ENCODE measurements around the gene AGAP1.

Gene AGAP1

DNA sequence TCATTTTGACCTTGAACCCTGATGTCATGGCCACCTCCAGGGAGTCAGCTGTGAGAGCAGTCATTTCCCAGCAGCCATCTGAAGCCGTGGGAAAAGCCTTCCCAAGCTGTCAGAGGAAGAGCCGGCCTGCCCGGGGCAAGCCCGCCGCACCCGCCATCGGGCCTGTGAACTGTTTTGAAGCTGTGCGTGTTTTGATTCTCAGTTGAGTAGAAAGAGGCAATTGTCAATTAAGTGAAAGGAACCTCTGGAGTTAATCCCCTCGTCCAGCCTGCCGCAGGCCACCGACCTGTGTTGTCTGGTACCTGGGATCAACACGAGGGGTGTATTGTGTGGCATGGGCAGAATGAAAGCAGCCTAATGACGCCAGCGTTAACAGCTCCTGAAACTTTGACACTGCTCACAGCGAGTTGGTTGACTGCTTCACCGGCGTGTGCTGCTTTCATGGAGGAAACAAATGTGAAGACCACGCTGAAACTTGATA, 318.4 kb downstream of the AGAP1 start:
- DNase-seq (ENCODE audit: low read depth): no peak

DNA sequence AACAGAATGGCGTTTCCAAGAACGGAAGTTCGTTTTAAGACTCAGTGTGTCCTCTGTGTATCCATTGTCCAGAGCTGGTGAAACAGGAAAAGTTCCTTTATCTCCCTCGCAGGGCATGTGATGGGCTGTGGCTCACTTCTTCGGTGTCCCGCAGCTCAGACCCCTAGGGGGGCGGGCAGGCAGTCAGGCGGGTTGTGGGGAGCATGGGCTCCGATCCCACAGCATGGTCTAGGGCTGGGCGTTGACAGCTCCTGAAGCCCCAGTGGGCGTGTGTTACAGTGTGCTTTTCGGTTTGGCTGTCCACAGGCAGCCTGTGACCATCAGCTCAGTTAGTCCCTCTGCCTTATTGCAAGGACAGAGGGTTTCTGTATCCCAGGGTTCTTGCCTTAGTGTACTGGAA, 319.6 kb downstream of the AGAP1 start:
- DNase-seq (ENCODE audit: low read depth): no peak

DNA sequence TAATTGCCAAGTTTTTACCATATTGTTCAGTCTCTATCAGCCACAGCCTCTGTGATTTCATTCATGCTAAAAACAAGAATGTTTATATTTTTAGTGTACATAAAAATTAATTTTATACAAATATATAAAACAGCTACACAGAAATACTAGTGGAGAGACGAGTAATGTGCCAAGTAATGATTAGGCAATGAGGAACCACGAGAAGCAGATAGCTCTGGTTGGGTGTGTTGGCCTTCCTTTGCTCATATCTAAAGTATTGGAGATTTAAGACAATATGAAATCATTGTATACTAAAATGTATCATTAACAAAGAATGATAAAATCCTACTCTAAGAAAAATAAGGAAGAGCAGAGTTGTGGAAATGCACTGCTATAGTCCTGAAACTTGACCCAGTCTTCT, 326.7 kb downstream of the AGAP1 start:
- no peak for DNase-seq (ENCODE audit: low read depth)

DNA sequence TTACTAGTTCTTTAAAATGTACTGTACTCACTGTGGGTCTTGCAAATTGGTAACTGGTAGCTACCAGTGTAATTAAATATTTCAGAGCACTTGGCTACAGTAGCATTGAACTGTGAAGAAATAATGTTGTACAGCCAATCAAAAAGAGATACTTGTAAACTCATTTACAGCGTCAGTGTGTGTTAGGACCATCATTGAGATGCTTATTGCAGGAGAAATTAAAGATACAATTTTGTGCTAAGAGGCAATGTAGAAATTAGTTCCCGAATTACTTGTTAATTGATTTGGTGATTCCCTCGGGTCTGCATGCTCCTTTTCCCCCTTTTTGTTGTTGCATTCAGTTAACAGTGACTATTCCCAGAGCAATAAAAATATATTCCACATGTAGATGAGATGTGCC, 330.5 kb downstream of the AGAP1 start:
- no peak for DNase-seq (ENCODE audit: low read depth)

DNA sequence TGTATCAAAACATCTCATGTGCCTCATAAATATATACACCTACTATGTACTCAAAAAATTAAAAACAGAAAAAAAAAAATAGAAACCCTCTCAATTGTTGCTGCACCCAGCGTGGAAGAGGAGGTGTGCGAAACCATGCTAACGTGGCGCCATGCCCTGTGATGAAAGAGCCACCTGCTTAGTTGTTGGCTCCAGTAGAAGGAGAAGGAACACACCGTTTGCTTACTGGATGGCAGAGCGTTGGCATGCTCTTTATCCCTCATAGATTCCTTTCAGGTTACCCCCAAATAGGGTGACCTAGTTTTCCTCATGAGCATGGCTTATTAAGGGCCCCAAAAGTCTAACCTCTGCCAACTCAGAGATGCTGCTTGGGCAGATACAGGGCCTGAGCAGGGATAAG, 332.1 kb downstream of the AGAP1 start:
- no peak for DNase-seq (ENCODE audit: low read depth)

DNA sequence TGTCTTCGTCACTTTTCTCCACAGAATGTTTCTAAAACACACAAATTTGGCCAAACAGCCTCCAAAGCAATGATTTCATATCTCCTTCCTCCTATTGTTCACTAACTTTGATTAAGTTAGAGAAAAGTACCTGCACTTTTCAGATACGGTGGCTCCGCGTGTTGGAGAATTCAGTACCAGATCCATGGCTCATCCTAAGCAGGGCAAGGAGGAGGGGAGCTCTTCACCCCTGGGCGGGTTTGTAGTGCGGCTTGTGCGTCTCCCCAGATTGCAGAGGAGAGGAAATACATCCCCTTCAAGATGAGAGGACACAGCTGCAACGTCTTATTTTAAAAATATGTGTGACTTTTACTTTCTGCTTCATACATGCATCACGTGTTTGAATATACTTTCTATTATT, 333.0 kb downstream of the AGAP1 start:
- DNase-seq (ENCODE audit: low read depth): no peak

DNA sequence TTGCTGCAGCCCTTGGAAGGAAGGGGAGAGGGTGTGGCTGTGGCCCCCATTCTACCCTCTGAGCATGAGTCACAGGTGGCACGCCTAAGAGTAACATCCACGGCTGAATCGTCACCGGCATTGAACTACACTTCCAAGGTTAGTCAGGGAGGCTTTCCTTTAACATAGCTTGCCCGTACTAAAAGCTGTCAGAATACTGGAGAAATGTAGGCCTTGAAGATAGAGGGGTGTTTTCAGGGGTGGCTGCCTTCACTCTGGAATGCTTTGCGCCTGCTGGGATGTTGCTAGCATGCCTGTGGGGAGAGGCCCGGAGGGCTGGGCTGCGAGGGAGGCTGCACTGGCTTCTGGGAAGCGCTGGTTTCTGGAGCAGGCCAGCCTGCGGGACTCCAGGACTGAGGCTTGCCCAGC, 333.7 kb downstream of the AGAP1 start:
- DNase-seq (ENCODE audit: low read depth): no peak

DNA sequence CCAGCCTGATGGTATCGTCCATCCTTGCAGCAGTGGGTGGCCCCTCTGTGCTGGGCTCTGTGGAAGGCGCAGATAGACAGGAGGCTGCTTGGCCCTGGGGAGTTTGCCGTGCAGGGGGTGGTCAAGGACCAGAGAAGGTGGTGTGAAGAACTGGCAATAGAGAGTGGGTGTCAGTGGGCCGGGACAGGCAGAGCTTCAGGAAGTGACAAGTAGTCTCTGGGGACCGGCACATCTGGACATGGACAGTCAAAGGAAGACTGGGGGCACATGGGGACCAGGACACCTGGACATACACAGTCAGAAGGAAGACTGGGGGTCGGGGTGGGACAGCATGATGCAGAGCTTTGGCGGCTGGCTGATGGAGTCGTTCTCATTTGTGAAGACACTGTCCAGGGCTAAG, 335.9 kb downstream of the AGAP1 start:
- no peak for DNase-seq (ENCODE audit: low read depth)

DNA sequence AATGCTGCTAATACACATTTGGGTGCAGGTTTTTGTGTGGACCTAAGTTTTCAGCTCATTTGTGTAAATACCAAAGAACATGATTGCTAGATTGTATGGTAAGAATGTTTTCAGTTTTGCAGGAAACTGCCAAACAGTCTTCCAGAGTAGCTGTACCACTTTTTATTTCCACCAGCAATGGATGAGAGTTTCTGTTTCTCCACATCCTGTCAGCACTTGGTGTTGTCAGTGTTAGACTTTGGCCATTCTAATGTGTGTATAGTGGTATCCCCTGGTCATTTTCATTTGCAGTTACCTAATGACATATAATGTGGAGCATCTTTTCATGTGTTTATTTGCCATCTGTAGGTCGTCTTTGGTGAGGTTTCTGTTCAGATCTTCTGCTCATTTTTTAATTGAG, 337.9 kb downstream of the AGAP1 start:
- DNase-seq (ENCODE audit: low read depth): no peak

DNA sequence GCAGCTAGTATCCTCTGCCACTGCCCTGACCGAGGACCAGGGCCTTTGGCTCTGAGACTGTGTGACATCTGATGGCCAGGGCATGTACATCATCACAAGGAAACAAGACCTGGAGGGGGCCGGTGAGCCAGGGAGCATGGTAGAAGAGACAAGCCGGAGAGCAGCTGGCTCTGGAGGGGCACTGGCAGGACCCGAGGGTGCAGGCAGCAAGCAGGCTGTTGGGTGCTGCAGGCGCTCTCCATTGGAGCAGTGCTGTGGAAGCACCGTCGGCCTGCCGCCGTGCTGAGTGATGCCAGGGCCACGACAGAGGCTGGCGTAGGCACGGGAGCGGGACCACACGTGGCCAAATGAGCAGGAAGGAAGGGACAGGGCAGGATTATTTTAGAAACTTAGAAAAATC, 339.1 kb downstream of the AGAP1 start:
- DNase-seq (ENCODE audit: low read depth): no peak

DNA sequence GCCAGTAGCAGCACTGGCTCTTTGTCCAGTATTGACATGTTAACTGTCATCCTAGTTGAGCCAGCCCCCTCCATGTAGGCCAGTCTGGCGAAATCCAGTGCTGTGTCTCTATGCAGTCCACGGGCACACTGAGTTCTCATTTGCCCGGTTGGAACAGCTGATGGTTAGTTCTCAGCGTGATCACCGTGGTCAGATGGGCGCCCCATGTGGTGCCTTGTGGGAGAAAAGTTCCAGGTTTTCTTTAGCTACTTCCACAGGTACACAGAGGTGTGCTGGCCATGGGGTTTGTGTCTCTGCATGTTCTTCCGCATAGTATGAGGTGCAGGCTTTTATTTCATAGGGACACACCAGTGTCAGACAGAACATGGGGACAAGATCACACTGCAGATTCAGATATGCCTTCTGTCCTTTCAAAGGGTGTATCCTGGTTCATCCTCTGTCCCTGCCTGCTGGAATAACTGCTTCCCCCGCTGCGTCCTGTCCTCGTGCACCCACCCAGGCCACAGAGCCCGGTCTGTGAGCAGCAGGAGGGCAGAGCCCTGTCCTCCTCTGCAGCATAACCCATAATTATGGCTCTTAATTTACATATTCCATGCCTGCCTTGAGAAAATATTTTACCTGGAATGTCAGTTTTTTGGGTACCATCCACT, 340.3 kb downstream of the AGAP1 start:
- no peak for DNase-seq (ENCODE audit: low read depth)

DNA sequence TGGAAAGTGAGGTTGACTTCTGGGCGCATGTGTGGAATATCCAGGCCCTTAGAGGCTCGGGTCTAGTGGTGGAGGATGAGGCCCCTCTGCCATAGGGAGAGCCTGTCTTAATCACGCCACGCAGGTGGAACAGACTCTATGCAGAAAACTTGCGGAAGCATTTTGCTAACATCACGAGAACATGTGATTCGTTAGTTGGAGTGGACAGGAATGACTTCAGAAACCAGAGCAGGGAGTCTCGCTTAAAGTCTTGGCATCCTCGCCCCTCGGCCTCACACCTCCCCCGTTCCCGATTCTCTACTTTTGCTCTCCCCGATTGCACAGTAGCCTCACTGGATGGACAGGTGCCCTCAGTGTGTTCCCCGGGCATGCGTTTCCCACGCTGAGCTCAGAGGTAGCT, 340.9 kb downstream of the AGAP1 start:
- DNase-seq (ENCODE audit: low read depth): no peak

DNA sequence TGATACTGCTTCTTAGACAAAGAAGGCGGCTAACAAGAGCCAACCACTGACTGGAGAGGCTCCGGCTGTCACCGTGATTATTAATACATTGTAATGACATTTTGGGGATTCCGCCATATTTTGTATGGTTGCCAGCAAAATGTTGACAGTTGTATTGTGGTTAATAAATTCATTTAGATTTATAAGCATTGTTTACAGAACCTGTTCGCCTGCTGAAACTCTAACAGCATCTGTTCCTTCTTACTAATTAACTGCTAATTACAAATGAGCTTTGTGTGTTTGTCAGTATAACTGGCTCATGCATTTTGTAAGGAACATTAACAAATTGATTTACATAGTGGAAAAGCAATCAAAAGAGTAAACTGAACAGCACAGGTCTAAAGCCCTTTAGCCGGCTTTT, 342.0 kb downstream of the AGAP1 start:
- no peak for DNase-seq (ENCODE audit: low read depth)

DNA sequence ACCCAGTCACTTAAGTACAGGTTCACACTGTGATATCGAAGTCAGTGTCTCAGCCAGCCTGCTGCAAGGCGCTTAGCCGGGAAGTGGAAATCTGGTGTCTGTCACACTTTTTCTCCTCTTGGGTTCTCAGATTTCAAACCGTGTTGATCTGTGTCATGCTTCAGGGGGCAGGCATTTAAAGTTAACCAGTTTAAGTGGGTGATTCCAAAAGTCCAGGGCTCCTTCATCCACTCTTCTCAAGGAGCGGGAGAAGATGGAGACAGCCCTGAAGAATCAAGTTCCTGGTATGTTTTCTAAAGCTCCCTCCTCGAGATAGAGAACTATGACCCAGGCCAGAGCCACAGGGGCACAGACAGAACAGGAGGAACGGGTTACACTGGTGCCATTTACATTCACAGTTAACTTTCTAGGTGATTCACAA, 342.7 kb downstream of the AGAP1 start:
- no peak for DNase-seq (ENCODE audit: low read depth)

DNA sequence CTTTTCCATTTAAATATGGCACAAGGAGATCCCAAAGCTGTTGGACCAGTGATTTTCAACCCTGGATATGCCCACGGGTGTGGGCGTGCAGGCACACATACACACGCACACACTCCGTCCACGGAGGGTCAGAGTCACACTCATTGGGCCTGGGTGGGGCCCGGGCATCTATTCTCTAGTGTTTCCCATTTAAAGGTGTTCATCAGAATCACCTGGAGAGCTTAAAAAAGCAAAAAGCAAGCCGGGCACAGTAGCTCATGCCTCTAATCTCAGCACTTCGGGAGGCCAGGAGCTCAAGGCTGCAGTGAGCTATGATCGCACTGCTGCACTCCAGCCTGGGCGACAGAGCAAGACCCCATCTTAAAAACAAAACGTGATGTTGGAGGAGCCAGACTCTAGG, 345.4 kb downstream of the AGAP1 start:
- no peak for DNase-seq (ENCODE audit: low read depth)

DNA sequence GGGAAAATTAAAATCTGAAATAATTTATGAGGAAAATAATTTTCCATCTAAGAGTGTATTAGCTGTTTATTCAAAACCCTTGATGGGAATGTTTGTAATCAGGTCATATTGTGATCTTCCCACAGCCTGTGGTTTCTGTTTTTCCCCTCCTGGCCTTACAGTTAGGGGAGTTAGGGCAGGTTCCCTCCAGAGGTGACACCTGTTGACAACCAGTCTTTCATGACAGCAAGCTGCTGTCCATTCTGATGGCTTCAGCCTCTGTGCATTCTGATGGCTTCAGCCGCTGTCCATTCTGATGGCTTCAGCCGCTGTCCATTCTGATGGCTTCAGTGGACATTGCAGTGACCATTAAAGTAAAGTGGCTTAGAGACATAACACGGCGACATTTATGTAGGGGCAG, 346.1 kb downstream of the AGAP1 start:
- DNase-seq (ENCODE audit: low read depth): no peak

DNA sequence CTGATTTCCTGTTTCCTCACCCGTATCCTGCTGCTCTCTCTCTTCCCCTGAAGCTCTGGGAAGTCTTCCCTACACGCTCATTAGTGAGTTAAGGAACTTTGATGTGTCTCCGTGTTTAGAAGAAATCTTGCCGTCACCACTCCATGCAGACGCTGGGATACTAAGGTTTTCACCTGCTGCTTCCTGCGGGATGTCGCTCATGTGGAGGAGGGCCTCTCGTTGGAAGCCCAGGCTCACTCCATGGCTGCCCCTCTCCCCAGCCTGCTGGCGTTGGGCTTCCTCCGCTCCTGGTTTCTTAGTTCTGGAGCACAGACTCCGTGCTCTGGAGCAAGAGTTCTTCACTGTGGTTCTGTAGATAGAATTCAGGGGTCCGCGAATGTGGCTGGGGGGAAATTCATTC, 348.0 kb downstream of the AGAP1 start:
- DNase-seq (ENCODE audit: low read depth): no peak

DNA sequence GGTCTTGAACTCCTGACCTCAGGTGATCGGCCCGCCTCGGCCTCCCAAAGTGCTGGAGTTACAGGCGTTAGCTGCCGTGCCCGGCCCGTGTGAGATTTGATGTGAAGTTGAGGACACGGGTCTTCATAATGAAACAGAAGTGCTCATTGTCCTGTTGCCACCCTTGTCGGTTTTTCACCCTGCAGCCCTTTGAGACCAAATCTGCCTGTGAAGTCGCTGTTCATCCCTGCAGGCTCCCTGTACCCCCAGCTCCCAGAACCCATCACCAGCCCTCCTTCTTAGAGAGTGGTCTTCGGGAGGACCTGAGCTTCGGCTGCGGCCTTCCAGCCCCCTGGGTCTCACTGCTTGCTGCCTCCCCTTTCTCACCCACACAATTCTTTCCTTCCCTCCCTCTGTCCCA, 349.1 kb downstream of the AGAP1 start:
- DNase-seq (ENCODE audit: low read depth): no peak

DNA sequence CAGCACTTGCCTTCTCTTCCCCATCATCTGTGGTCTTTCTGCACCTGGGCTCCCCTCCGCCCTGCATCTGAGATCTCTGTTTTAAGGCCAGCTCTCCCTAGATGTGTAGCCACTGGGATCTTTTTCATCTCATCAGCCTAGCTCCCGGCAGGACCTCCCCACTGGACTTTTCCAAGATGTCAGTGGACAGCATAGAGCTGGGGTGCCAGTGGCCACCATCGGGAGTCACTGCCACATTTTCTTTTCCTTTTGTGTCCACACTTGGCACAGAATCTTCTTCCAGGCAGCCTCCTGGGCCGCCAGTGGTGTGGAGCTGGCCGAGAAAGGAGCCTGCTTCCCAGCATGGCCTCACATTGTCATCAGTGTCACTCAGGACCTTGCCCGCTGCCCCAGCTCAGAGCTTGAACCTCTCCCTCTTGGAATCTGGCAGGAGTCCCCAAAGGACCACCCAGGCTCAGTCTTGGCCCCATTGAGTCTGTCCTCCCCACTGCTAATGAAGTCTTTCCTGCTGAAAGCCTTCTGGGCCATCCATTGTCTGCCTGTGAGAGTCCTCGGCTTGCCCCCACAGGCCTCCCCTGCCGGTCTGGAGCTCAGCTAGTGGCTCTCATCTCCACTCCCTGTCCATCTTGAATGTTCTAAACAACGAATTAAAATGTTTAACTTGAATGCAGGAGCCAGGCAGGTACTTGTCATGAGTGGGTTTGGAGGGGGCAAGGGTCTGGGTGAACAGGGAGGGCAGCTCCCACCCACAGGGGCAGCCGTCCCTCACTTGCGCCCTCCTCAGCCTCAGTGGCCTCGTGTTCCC, 349.9 kb downstream of the AGAP1 start:
- DNase-seq (ENCODE audit: low read depth): no peak

DNA sequence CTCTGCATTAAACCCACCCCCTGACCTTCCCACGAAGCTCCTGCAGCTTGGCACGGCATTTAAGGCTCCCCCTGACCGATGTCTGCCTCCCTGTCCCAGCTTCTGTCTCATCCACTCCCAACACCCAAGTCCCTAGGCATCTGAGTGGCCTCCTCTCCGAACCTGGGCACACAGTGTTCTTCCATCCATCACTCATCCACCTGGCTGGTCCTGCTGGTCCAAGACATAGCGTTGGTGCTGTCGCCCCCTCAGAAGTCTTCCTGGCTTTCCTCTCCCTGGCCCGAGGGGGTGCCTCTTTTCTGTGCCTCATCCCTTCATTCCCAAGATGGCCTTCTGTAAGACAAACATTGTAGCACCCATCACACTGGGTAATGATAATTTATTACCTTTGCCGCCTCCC, 350.7 kb downstream of the AGAP1 start:
- no peak for DNase-seq (ENCODE audit: low read depth)

DNA sequence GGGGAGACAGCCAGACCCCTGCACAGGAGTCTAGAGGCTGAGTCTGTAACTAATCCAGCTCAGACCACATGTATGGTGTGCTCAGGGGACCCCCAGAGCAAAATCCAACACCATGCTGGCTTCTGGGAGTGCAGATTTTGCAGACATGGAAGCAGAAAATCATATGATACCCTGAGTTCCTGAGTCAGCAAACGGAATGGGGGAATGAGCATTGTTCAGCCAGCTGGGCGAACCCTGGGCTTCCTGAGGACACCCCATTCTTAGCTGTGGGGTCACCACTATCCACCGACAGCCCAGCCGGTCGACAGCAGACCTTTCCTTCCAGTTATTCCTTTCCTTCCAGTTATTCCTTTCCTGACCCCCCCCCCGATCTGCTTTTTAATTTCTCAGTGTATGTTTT, 351.4 kb downstream of the AGAP1 start:
- no peak for DNase-seq (ENCODE audit: low read depth)

DNA sequence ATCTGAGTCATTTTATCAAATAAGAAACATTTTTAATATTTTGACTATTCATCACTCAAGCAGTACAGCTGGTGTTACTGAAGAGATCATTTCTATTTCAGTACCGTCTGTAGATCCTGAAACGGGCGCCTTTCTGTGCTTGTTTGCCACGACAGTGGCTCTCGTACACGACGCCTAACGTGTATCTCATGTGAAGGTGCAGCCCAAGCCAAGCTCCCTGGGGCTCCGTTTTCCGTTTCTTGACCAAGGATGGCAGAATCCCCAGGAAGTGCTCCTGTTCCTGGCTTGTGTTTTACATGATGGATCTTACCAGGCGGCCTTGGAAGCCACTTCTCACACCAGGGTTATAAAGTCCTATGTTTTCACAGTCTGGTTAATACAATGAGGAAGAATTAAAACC, 353.7 kb downstream of the AGAP1 start:
- DNase-seq (ENCODE audit: low read depth): no peak

DNA sequence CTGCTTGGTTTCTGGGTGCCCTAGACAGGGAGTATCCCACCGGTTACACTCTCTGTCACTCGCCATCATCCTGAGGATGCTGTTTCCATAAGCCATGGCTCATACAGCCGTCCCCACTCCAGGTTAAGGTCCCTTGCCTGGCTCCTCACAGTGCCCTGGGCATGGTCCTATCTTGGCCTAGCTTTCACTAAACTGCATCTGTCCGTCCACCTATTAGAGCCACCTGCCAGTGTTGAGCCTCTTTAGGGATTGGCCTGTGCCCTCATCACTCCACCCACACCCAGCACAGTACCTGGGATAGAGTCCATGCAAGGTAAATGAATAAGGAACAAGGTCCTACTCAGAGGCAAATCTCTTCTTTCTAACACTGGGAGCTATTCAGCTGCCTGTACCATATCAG, 354.2 kb downstream of the AGAP1 start:
- DNase-seq (ENCODE audit: low read depth): no peak

DNA sequence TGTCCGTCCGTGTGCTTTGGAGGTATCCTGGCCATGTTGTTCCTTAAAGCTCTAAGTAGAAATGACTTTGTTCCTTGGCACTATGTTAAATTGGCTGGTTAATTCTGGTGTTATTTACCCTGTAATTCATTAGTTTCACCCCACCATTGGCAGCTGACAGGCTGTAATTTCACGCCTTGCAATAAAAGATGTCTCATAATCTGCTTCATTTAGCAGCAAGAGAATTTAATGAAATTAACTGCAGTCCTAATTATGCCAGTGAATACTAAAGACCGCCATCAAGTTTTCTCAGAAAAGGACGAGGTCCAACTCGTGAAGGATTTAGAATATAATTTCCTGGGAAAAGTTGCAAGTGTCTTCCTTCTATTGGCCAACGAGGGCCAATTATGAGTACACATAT, 355.1 kb downstream of the AGAP1 start:
- no peak for DNase-seq (ENCODE audit: low read depth)
